ENCODE measurements around the gene CCDC106.
A peak's percentile ranks its signal among the peaks of the same experiment; 100 is the strongest.

The CCDC106 gene

GRCh38 chr19:55613930-55614710 is 33.9 kb upstream of the CCDC106 start:
- no peak for DNase-seq

- no peak for DNase-seq
Observed at GRCh38 chr19:55614711-55615542, 33.1 kb upstream of the CCDC106 start.

- no peak for DNase-seq
Observed at GRCh38 chr19:55615543-55616394, 32.2 kb upstream of the CCDC106 start.

- DNase-seq: no peak
Observed at GRCh38 chr19:55616395-55616875, 31.6 kb upstream of the CCDC106 start.

- DNase-seq: no peak
Observed at GRCh38 chr19:55617426-55617825, 30.6 kb upstream of the CCDC106 start.

GRCh38 chr19:55618426-55618825 is 29.6 kb upstream of the CCDC106 start:
- no peak for DNase-seq

- DNase-seq: no peak
Observed at GRCh38 chr19:55619286-55619685, 28.7 kb upstream of the CCDC106 start.

GRCh38 chr19:55620410-55621204 is 27.4 kb upstream of the CCDC106 start:
- no peak for DNase-seq

- no peak for DNase-seq
Observed at GRCh38 chr19:55621205-55621672, 26.8 kb upstream of the CCDC106 start.

- no peak for DNase-seq
Observed at GRCh38 chr19:55621673-55622231, 26.3 kb upstream of the CCDC106 start.

- DNase-seq: no peak
Observed at GRCh38 chr19:55622242-55622969, 25.6 kb upstream of the CCDC106 start.

- no peak for DNase-seq
Observed at GRCh38 chr19:55623130-55623529, 24.9 kb upstream of the CCDC106 start.

- no peak for DNase-seq
Observed at GRCh38 chr19:55623561-55623960, 24.5 kb upstream of the CCDC106 start.

GRCh38 chr19:55624109-55625003 is 23.7 kb upstream of the CCDC106 start, which contains the start of gene ZNF784:
ZNF784 (minus strand) TSS chr19:55624566; CDS start chr19:55624561, 5 bp downstream.
- DNase-seq: peak; percentile 84

- DNase-seq: no peak
Observed at GRCh38 chr19:55625004-55625326, 23.0 kb upstream of the CCDC106 start.

- DNase-seq: no peak
Observed at GRCh38 chr19:55626350-55626749, 21.7 kb upstream of the CCDC106 start.

GRCh38 chr19:55632463-55632834 is 15.6 kb upstream of the CCDC106 start:
- DNase-seq: peak; percentile 74

- no peak for DNase-seq
Observed at GRCh38 chr19:55633861-55634260, 14.2 kb upstream of the CCDC106 start.

GRCh38 chr19:55635334-55635717 is 12.7 kb upstream of the CCDC106 start:
- no peak for DNase-seq
